Left cardiac atrium (tissue), 4 donors: Measurements from ENCODE around the gene ZFP57. TPM values are rescaled to one million over a fixed set of nuclear protein-coding genes. Genes with fewer than 3 reads are reported as not detected.

ENCODE experiments used
- ATAC-seq, 2 donors: fragments of 200-7000 bp; cut with Tn5 transposase; one replicate each; pipeline ENCODE4 v1.9.1; 2020; ENCODE audit warnings: mild to moderate bottlenecking in 2 of 2, moderate library complexity in 2 of 2
- DNase-seq: peaks from one replicate; pipeline ENCODE4 v3.0.0-alpha.2; 2020
- intact Hi-C, 2 donors: fragments of 100-400 bp; cut with DNase I; formaldehyde crosslinking; loops; one replicate each; pipeline versions ENCODE4 v1.14.1 to v1.15.1; 2022 to 2023
- total RNA-seq, 2 donors: library from RNA; stranded (reverse); fragmentation: NEBNext Ultra II Directional; extraction: Animal tissue kit (Norgen Biotek cat#: 25700); gene quantifications; one replicate each; pipeline ENCODE4 v1.2.1, GENCODE V29; 2021
- donor health status: DM: no; HTN: yes; CAD: no.
- donor health status: DM: no; HTN: yes; CAD: no; lungs with severe emphysema.
- donor health status: DM: yes; HTN: yes; CAD: no.
- donor health status: Dilated cardiomyopathy.

ZFP57 gene
- total RNA-seq, 2 donors from 2014 or later, result 0.24 to 0.50 TPM

DNA sequence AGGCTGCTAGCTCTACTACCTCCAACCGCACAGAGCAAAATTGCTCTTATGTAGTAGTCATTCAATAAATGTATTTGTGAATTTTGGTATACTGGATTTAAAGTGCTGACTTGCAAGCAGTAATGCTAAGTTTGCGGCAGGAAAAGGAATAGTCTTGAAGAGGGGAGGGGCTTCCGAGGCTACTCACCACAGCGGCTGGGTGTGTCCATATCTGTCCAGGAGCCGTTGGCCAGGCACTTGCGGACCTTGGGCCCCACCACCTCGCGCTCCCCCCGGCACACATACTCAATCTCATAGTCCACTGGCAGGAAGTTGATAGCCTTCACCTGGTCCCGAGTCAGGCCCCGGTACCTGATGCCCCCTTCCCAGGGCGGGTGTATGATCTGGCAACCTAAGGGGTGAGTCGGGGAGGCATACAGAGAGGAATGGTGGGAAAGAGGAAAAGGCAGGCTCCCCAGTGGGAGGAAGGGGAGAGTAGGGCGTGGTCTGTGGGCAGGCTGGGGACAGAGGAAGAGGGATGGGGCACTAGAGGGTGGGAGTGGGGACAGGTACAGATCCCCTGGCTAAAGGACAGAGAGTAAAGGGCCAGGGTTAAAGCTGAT is 49.6 kb downstream of the ZFP57 start:
- no peak for ATAC-seq
- intact Hi-C loops, result no loop called here
- no peak for DNase-seq

DNA sequence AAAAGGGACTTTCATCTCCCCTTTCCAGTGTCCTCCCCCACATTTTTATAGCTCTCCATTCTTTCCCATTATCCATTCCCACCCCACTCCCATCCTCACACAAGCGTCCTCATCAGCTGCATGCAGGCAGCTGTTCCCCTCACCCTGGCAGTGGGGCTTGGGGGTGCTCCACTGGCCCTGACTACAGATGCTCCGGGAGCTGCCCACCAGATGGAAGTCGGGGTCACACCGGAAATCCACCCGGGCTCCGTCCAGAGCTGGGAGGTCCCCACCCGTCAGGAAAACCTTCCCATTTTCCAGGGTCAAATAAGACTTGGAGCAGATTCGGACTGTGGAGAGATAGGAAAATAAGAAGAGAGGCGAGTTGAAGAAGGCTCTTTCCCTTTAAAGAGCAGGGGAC is 50.6 kb downstream of the ZFP57 start:
- ATAC-seq (no peak), DNase-seq (no peak)
- intact Hi-C loops, result no loop called here

DNA sequence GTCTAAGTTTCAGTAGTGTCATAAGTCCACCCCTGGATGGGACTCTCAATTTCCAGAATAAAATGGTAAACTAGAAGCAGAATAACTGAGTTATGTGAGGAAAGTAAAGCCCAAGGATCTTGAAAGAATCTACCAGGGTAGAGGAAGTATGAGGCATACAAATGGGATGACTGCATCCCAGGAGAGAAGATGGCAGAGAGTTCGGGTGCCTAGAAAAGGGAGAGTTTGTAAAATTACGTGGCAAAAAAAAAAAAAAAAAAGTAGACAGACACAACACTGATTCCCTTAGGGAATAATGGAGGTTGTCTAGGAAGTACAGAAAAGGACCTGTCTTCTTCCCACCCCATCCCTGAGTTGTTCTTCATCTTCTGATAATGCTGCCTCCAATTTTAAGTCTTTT is 51.4 kb downstream of the ZFP57 start:
- intact Hi-C loops, result no loop called here
- DNase-seq, result no peak
- ATAC-seq, result no peak

DNA sequence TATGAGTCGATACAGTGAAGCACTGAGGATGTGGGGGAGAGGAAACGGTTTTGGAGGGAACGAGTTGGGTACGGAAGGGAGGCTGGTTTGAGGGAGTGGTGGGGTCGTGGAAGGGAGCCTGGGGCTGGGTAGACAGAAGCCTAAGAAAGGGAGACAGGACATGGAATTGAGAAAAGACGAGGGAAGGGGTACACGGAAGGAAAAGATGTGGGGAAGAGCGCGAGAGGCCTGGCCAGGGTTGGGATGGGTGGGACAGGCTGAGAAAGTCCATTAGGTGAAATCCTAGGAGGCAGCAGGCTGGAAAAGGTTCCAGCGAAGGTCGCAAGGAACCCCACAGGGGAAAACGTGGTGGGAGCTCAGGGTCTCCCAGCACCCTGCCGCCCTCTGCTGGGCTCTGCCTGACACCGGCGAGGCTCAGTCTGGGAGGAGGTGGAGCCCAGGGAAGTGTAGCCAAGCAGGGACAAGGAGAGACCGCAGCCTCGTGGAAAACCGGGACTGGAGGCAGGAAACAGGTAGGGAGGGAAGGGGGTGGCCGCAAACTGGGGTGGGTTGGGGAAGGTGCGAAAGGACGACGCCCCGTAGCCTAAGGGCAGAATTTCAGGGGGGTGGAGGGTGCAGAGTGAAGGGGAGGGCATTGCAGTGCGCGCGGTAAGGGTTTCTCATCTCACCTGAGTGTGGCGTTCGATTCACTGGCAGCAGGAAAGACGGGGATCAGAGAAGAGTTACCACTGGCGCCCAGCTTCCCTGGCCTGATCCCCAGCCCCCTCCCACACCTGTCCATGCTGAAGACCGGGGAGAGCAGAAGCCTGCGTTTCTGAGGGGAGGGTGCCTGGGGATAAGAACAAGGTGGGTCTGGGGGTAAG is 52.3 kb downstream of the ZFP57 start:
- DNase-seq, result peak; percentile 82
- intact Hi-C loops, result no loop called here
- peak; percentile 38 to 56 for ATAC-seq

DNA sequence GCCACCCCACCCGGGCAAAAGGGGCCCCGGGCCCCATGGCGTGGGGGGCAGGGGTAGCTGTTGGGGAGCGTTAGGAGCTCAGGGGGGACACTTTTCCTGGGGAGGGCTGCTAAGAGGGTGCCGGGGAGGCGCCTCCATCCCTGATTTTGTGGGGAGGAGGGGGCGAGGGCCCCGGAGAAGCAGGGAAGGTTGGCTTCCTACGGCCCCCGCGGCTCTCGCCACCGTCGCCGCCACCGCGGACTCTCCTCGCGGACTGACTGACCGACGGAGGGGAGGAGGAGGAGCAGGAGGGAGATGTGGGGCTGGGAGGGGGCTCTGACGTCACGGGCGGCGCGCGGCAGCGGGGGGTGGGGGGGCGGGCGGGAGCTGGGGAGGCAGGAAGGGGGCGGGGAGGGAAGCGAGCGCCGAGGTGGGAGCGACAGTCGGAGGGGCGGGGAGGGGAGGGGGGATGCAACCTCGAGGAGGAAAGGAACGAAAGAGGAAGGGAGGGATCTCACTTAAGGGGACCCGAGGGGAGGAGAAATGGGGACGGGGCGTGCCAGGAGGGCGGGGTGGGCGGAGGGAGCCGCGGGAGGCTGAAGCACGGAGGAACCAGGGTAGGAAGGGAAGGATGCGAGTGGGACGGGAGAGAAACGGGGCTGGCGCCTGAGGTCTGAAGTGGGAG is 53.1 kb downstream of the ZFP57 start:
- DNase-seq, result peak; percentile 88
- ATAC-seq, result peak; percentile 51 to 65
- intact Hi-C loops, result no loop called here

DNA sequence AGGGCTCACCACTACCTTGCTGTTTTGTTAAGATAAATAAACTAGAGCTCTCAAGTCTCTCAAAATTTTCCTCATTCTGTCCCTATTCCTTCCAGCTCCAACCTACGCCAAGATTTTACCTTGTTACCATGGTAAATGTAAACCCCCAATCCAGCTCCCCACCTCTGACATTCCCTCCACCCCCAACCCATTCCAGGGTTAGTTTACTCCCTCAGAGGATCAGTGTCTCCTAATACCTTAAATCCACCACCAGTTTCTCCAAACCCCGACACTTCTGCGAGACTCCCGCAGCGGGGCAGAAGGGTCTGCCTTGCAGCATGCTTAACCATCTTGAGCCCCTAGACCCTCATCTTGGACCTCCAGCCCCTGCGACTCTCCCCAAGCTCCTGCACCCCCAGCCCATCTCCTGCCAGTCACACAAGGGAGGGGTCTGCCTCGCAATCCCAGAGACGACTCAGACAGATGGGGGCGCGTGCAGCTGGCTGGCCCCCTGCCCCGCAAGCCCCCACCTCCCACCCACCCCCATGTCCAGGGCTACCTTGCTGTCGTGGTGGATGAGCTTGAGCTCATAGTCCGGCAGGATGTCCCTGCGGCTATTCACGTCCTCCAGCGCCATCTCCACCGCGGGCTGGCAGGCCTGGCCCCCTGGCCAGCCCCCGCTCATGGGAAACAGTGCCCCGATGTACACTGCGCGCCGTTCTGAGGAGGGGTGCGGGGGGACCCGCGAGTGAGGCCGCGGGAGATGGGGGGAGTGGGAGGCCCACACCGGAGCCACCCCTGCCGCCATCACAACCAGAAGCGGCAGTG is 53.8 kb downstream of the ZFP57 start:
- intact Hi-C loops, result no loop called here
- ATAC-seq, result peak in 1 of 2 donors; percentile 3
- DNase-seq, result peak; percentile 35

DNA sequence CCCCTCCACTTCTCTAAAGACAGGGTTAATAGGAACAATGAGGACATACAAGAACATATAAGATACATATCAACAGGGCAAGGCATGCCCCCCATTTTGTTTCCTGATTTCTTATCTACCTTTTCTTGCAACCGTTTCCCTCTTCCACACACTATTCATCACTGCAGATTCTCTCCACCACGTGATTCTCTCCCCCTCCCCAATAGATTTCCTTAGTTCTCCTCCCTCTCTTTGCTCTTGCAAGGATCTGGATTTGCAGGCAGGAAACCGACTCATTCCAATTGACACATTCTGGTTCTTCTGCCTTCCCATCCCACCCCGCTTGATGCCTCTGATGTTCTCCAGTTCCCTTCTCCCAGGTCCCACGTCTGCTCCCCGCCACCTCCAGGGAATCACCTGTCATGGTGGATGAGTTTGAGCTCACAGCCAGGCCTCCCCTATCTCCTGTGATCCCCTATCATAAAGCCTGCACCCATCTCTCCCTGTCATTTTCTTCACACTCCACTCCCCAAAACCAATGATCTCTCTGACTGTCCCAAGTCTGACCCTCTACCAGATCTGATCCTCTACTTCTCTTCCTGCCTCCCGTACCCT is 55.5 kb downstream of the ZFP57 start:
- ATAC-seq, result no peak

DNA sequence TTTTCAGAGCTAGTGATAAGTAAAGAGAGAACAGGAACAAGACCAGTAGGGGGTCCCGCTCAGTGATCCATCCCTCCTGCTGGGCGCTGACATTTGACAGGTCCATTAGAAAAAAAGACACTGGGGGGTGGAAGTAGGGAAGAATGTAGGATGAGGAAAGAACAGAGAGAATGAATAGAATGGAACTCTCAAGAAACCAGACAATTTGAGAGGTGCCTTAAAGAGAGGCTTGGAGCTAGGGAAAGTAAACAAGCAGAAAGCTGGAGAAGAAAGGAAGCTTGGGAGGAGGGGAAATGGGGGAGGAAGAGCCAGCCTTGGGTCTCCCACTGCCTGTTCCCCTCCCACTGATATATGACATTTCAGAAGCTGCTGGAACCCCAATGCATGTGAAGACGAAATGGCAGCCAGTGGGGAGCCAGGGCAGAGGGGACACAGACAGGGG is 56.4 kb downstream of the ZFP57 start:
- no peak for ATAC-seq
- intact Hi-C loops, result no loop called here
- DNase-seq, result no peak

More for the DNA sequence above, 55.5 kb downstream of the ZFP57 start:
- no peak for DNase-seq
- intact Hi-C loops, result no loop called here

Other genes starting within 250 kb of the ZFP57 start
- gene OR10C1, start 241.8 kb downstream of the ZFP57 start, total RNA-seq, result not detected
- not detected for gene OR11A1, start 224.1 kb downstream of the ZFP57 start, total RNA-seq
- gene OR2H1, start 224.0 kb downstream of the ZFP57 start, total RNA-seq, result not detected
- gene MAS1L, start 193.2 kb downstream of the ZFP57 start, total RNA-seq, result under 1 TPM in 1 of 2 donors, not detected in 1; 0.24 TPM
- gene UBD, start 121.4 kb downstream of the ZFP57 start, total RNA-seq, result not detected
- gene OR2H2, start 96.0 kb downstream of the ZFP57 start, total RNA-seq, result not detected
- 10 to 100 TPM; 22.4 to 32.7 TPM for gene GABBR1, start 48.0 kb downstream of the ZFP57 start, total RNA-seq
- 1 to 10 TPM; 1.7 to 3.5 TPM for gene MOG, start 24.1 kb downstream of the ZFP57 start, total RNA-seq
- gene HLA-F, start 42.3 kb upstream of the ZFP57 start, total RNA-seq, result 10 to 100 TPM; 41.8 to 51.6 TPM
- under 1 TPM in 1 of 2 donors, not detected in 1; 0.42 TPM for gene HLA-G, start 146.7 kb upstream of the ZFP57 start, total RNA-seq